Parathyroid adenoma (tissue), 2 donors: ENCODE data around the gene ARMH1.

Experiments used
- H2AFZ ChIP-seq: fragments of 300-600 bp; sonication (generic); one replicate; pipeline ENCODE4 v1.7.0; 2017; ENCODE audit warnings: antibody characterized with exemption, mild to moderate bottlenecking
- H3K27ac ChIP-seq: fragments of 300-600 bp; sonication (generic); one replicate; pipeline ENCODE4 v1.7.0; 2017
- H3K27me3 ChIP-seq: fragments of 300-600 bp; sonication (generic); one replicate; pipeline ENCODE4 v1.7.0; 2017; ENCODE audit warnings: low read length; ENCODE audit not compliant: control insufficient read depth, insufficient read depth
- H3K36me3 ChIP-seq: fragments of 300-600 bp; sonication (generic); one replicate; pipeline ENCODE4 v1.7.0; 2017; ENCODE audit warnings: low read length; ENCODE audit not compliant: control insufficient read depth, insufficient read depth
- H3K4me1 ChIP-seq: fragments of 300-600 bp; sonication (generic); one replicate; pipeline ENCODE4 v1.7.0; 2017; ENCODE audit warnings: control low read depth
- H3K4me2 ChIP-seq: fragments of 300-600 bp; sonication (generic); one replicate; pipeline ENCODE4 v1.7.0; 2017; ENCODE audit warnings: low read length
- H3K4me3 ChIP-seq: fragments of 300-600 bp; sonication (generic); one replicate; pipeline ENCODE4 v1.7.0; 2017; ENCODE audit warnings: low read depth, low read length
- H3K79me2 ChIP-seq: fragments of 300-600 bp; sonication (generic); one replicate; pipeline ENCODE4 v1.7.0; 2017; ENCODE audit warnings: control low read depth
- H3K9ac ChIP-seq: fragments of 300-600 bp; sonication (generic); one replicate; pipeline ENCODE4 v1.7.0; 2017; ENCODE audit warnings: mild to moderate bottlenecking
- H3K9me3 ChIP-seq: fragments of 300-600 bp; sonication (generic); one replicate; pipeline ENCODE4 v1.7.0; 2017; ENCODE audit warnings: low read length; ENCODE audit not compliant: control insufficient read depth
- TF ChIP-seq, protein P1 (sequence below): fragments of 300-600 bp; sonication (generic); IDR thresholded peaks from one replicate; pipeline ENCODE4 v1.7.0; 2017; ENCODE audit warnings: antibody characterized with exemption, mild to moderate bottlenecking
- donor health status: primary hyperparathyroidism.

The ARMH1 gene

DNA sequence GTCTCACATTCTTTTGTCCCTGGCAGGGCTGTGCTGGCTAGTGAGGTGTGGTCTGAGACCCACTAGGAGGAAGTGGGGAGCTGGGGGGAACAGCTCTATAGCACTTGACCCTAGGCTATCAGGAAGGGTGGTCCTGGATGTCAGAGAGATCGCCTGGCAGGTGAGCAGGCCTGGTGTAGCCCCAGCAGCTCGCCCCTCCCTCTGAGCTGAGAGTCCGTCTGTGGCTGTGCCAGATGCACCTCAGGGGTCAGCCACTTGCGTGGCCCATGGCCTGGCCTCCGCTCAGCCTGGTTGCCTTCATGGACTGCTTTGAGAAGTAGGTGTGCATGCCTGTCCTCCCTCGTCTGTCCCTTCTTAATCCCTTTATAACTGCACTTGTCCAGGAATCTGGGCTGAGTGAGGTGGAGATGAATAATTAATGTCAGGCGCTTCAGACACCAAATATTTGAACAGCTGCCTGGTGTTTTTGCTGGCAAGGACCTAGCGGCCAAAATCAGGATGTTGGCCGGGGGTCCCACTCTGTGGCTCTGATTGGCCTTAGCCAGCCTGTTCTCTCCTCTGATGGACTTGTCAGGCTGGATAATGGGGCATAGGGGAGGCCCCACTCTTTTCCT is 30.7 kb upstream of the ARMH1 start:
- no peaks in the 10 kb centered on the region for H3K9me3 ChIP-seq
- H3K27ac ChIP-seq = no peak overlapping the region
- H3K4me2 ChIP-seq = no peak overlapping the region
- no peaks in the 10 kb centered on the region for H3K27me3 ChIP-seq
- TF ChIP-seq, protein P1, sequence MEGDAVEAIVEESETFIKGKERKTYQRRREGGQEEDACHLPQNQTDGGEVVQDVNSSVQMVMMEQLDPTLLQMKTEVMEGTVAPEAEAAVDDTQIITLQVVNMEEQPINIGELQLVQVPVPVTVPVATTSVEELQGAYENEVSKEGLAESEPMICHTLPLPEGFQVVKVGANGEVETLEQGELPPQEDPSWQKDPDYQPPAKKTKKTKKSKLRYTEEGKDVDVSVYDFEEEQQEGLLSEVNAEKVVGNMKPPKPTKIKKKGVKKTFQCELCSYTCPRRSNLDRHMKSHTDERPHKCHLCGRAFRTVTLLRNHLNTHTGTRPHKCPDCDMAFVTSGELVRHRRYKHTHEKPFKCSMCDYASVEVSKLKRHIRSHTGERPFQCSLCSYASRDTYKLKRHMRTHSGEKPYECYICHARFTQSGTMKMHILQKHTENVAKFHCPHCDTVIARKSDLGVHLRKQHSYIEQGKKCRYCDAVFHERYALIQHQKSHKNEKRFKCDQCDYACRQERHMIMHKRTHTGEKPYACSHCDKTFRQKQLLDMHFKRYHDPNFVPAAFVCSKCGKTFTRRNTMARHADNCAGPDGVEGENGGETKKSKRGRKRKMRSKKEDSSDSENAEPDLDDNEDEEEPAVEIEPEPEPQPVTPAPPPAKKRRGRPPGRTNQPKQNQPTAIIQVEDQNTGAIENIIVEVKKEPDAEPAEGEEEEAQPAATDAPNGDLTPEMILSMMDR = no peak
- H3K4me1 ChIP-seq = no peaks in the 10 kb centered on the region
- no peak overlapping the region for H3K9ac ChIP-seq
- H3K36me3 ChIP-seq = no peaks in the 10 kb centered on the region
- no peak overlapping the region for H2AFZ ChIP-seq
- no peaks in the 10 kb centered on the region for H3K79me2 ChIP-seq
- no peak overlapping the region for H3K4me3 ChIP-seq

DNA sequence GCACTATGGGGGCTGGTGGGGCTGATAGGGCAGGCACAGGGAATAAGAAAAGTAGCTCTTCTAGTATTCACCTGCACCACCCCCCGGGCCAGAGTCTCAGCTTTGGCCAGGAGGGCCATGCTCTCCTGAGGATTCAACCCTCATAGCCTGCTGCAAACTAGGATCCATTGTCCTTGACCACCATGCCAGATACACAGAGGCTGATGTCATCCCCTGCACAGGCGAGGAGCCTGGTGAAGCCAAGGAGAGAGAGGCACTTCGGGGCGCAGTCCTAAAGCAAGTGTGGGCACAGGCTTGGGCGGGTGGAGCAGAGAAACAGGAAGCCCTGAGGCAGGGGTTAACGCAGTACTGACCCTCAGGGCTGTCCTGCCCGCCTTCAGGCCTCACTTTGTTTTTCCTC is 29.7 kb upstream of the ARMH1 start:
- no peak overlapping the region for H3K4me3 ChIP-seq
- H3K79me2 ChIP-seq = no peaks in the 10 kb centered on the region
- H3K9ac ChIP-seq = no peak overlapping the region
- no peak overlapping the region for H3K27ac ChIP-seq
- H3K27me3 ChIP-seq = no peaks in the 10 kb centered on the region
- TF ChIP-seq, protein P1 = no peak
- H3K4me1 ChIP-seq = no peaks in the 10 kb centered on the region
- H2AFZ ChIP-seq = no peak overlapping the region
- H3K4me2 ChIP-seq = no peak overlapping the region
- H3K9me3 ChIP-seq = no peaks in the 10 kb centered on the region
- H3K36me3 ChIP-seq = no peaks in the 10 kb centered on the region

DNA sequence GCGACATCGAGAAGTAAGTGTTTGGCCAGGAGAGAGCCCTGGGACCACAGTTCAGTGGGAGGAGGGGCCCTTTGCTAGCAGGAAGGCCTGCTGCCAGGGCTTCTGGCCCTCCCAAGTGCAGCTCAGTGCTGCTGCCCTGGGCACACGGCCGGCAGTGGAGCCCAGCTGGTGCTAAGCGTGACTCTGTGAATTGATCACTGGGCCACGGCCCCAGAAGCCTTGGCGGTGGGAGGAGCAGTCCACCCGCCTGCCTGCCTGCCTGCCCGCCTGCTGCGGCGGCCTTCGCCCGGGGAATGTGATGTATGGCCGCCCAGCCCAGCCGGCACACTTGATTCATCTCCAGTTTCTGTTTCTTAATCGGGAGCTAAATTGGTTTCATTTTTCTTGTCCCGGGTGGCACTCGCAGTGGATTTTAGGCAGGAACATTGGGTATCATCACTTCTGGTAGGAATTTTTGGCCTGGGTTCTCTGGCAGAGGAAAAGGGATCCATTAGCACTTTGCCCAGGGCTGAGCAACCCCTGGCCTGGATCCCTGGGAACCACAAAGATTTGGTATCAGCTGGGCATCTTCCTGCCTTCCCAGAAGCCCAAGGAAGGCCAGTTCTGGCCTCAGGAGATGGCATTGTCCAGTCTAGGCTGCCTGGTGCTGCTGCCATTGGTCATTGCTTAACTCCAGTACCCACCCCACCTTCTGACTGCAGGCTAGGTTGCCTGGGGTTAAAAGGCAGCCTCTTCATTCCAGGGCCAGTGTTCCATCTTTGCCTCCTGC is 28.9 kb upstream of the ARMH1 start:
- no peak overlapping the region for H3K4me2 ChIP-seq
- no peak overlapping the region for H2AFZ ChIP-seq
- H3K9me3 ChIP-seq = no peaks in the 10 kb centered on the region
- TF ChIP-seq, protein P1 = no peak
- no peaks in the 10 kb centered on the region for H3K79me2 ChIP-seq
- H3K27ac ChIP-seq = no peak overlapping the region
- H3K4me3 ChIP-seq = no peak overlapping the region
- no peak overlapping the region for H3K9ac ChIP-seq
- no peaks in the 10 kb centered on the region for H3K27me3 ChIP-seq
- H3K36me3 ChIP-seq = no peaks in the 10 kb centered on the region
- no peaks in the 10 kb centered on the region for H3K4me1 ChIP-seq

DNA sequence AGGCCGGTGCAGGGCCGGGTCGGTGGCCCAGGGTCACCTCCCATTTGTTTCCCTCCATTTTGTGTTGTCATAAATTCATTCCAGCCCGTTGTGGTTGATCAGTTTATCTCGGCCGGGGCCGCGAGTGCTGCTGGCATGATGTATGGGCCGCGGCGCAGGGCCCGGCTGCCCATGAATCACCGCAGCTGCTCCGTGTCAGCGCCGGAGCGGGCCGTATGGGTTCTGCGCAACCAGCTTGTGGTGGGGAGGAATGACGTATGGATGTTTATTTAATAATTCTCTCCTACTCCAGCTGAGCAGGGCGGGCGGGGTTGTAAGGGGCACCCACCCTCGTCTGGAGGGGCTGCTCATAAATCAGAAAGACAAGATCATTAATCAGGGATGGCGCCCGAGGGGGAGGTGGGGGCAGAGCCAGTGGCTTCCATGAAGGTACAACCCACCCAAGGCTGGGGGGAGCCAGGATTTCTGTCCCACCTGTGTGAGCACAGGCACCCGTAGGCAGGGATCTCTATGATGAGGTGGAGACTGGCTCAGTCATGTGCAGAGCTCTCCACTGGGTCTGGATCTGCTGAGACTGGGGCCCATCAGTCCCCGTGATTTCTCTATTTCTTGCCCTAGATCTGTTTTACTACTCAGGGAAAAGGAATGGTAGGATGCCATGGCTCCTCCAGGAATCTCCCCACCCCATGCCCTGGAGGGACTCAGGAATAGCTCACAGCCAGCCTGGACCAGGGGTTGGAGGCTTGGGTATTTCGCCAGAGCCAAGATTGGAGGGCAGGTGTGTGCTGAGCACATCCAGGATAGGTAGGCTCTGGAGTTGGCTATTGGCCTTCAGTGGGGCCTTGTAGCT is 28.0 kb upstream of the ARMH1 start:
- H3K79me2 ChIP-seq = no peaks in the 10 kb centered on the region
- no peaks in the 10 kb centered on the region for H3K27me3 ChIP-seq
- H3K4me1 ChIP-seq = no peaks in the 10 kb centered on the region
- TF ChIP-seq, protein P1 = no peak
- no peaks in the 10 kb centered on the region for H3K9me3 ChIP-seq
- H3K27ac ChIP-seq = no peak overlapping the region
- no peak overlapping the region for H3K4me2 ChIP-seq
- H3K4me3 ChIP-seq = no peak overlapping the region
- no peak overlapping the region for H3K9ac ChIP-seq
- H3K36me3 ChIP-seq = no peaks in the 10 kb centered on the region
- H2AFZ ChIP-seq = no peak overlapping the region
